Fibroblast of lung (primary cell): ENCODE measurements around the gene THAP4. TPM values are rescaled to one million over a fixed set of nuclear protein-coding genes. Genes with fewer than 3 reads are reported as not detected.
"Not testable (repeated sequence)": the region's sequence is repeated elsewhere in the genome, so short reads cannot be mapped to it uniquely, and the experiment has no call there.

ENCODE experiments used
- DNase-seq, 2 donors: peaks; one replicate each; pipeline versions ENCODE4 v3.0.0 to v3.0.0-alpha.2; 2010; ENCODE audit warnings: low read depth in 2 of 2
- H2AFZ ChIP-seq: 2 replicates; pipeline ENCODE4 v1.5.1; 2012; ENCODE audit warnings: low read length, control low read depth, inconsistent platforms
- H3K27ac ChIP-seq: 2 replicates; pipeline ENCODE4 v1.5.1; 2011; ENCODE audit warnings: low read length, control low read depth; ENCODE audit not compliant: insufficient read depth
- H3K27me3 ChIP-seq: 2 replicates; pipeline ENCODE4 v1.5.1; 2011; ENCODE audit warnings: mild to moderate bottlenecking, low read length; ENCODE audit not compliant: control insufficient read depth, insufficient read depth
- H3K36me3 ChIP-seq: 2 replicates; pipeline ENCODE4 v1.5.1; 2011; ENCODE audit warnings: low read length; ENCODE audit not compliant: control insufficient read depth, insufficient read depth
- H3K4me1 ChIP-seq: 2 replicates; pipeline ENCODE4 v1.5.1; 2011; ENCODE audit warnings: low read length; ENCODE audit not compliant: control insufficient read depth, insufficient read depth; ENCODE audit errors: extremely low read depth
- H3K4me2 ChIP-seq: 2 replicates; pipeline ENCODE4 v1.5.1; 2011; ENCODE audit warnings: low read length, control low read depth; ENCODE audit not compliant: insufficient read depth; ENCODE audit errors: extremely low read depth
- H3K4me3 ChIP-seq, 4 experiments: fragments of 200-600 bp in 1 of 4; sonication (generic) in 1 of 4; replicated peaks in 1 of 4; 2 replicates each; pipeline ENCODE4 v1.5.1; 2011 to 2016; ENCODE audit warnings: low read length in 4 of 4, low read depth in 3 of 4, mild to moderate bottlenecking in 3 of 4, control low read depth in 2 of 4, inconsistent platforms in 1 of 4, mixed read lengths in 1 of 4; ENCODE audit not compliant: insufficient read depth in 1 of 4; ENCODE audit errors: control extremely low read depth in 1 of 4
- H3K79me2 ChIP-seq: 2 replicates; pipeline ENCODE4 v1.5.1; 2012; ENCODE audit warnings: mild to moderate bottlenecking, low read length, inconsistent platforms; ENCODE audit not compliant: control insufficient read depth, insufficient read depth
- H3K9ac ChIP-seq: 2 replicates; pipeline ENCODE4 v1.5.1; 2011; ENCODE audit warnings: mild to moderate bottlenecking, low read length, control low read depth; ENCODE audit not compliant: insufficient read depth
- H3K9me3 ChIP-seq: 2 replicates; pipeline ENCODE4 v1.5.1; 2012; ENCODE audit warnings: low read depth, low read length; ENCODE audit not compliant: control insufficient read depth, insufficient read depth
- H4K20me1 ChIP-seq: 2 replicates; pipeline ENCODE4 v1.5.1; 2011; ENCODE audit warnings: low read length; ENCODE audit not compliant: control insufficient read depth, insufficient read depth; ENCODE audit errors: extremely low read depth
- CTCF ChIP-seq, 2 donors: IDR thresholded peaks in 1 of 2; conservative IDR thresholded peaks in 1 of 2; 1 replicate in 1 of 2; 2 replicates in 1 of 2; pipeline ENCODE4 v1.5.1; 2011 to 2012; ENCODE audit warnings: low read length in 2 of 2, control low read depth in 1 of 2, inconsistent platforms in 1 of 2, low read depth in 1 of 2, mild to moderate bottlenecking in 1 of 2
- EZH2 ChIP-seq: IDR thresholded peaks from 2 replicates; pipeline ENCODE4 v1.5.1; 2012; ENCODE audit warnings: low read length, control low read depth, mild to moderate bottlenecking; ENCODE audit errors: missing control alignments
- polyA plus RNA-seq, 2 donors: library from polyadenylated mRNA; depleted of rRNA in 1 of 2; stranded (reverse) in 1 of 2; unstranded in 1 of 2; fragments of >200 nt; gene quantifications; 2 replicates each; pipeline ENCODE4 v1.2.1, GENCODE V29; 2011 to 2012; ENCODE audit warnings: missing spikeins in 1 of 2
- total RNA-seq: library from RNA; depleted of rRNA; stranded (reverse); fragments of >200 nt; gene quantifications from 2 replicates; pipeline ENCODE4 v1.2.1, GENCODE V29; 2014

Gene THAP4
- total and polyA plus RNA-seq, 2 donors (not counting 1 experiment from before 2014, with no cell fraction given): 19.3 to 47.7 TPM

DNA sequence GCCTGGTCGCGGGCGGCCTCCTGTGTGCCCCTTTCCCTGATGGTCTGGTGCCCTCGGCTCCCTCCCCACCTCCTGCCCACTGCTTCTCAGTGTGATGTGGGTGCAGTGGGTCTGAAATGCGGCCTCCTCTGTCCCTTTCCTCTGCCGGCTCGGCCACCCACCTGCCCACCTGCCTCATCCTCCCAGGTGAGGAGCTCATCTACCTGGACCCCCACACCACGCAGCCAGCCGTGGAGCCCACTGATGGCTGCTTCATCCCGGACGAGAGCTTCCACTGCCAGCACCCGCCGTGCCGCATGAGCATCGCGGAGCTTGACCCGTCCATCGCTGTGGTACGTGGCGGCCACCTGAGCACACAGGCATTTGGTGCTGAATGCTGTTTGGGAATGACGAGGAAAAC lies 31.4 kb upstream of the THAP4 start:
- DNase-seq: no peak
- no peaks in the 10 kb centered on the region for H3K9me3 ChIP-seq
- TF ChIP-seq CTCF (conservative IDR thresholded peaks at IDR 0.05 in 1 of 2, IDR thresholded peaks at IDR 0.05 in 1 of 2; ENCODE audit: low read depth in 1 of 2, low read length in 2 of 2) (no peak), EZH2 (no peak)
- peaks cover 10% of the 10 kb centered on the region for H3K4me1 ChIP-seq
- H3K9ac ChIP-seq: no peak overlapping the region
- H4K20me1 ChIP-seq: no peaks in the 10 kb centered on the region
- H3K79me2 ChIP-seq: no peaks in the 10 kb centered on the region
- H3K4me3 ChIP-seq: no peak overlapping the region
- H3K4me2 ChIP-seq: no peak overlapping the region
- H2AFZ ChIP-seq: no peak overlapping the region
- H3K27ac ChIP-seq: no peak overlapping the region
- H3K36me3 ChIP-seq: peaks cover 35% of the 10 kb centered on the region
- H3K27me3 ChIP-seq: no peaks in the 10 kb centered on the region

- peaks cover 10% of the 10 kb centered on the region for H3K4me1 ChIP-seq
- TF ChIP-seq CTCF (conservative IDR thresholded peaks at IDR 0.05 in 1 of 2, IDR thresholded peaks at IDR 0.05 in 1 of 2; ENCODE audit: low read depth in 1 of 2, low read length in 2 of 2) (no peak), EZH2 (no peak)
- H3K4me2 ChIP-seq: no peak overlapping the region
- no peak overlapping the region for H3K4me3 ChIP-seq
- H3K79me2 ChIP-seq: no peaks in the 10 kb centered on the region
- H3K36me3 ChIP-seq: peaks cover 27% of the 10 kb centered on the region
- no peak overlapping the region for H2AFZ ChIP-seq
- H4K20me1 ChIP-seq: no peaks in the 10 kb centered on the region
- H3K27me3 ChIP-seq: no peaks in the 10 kb centered on the region
- H3K9me3 ChIP-seq: no peaks in the 10 kb centered on the region
- peak in 1 of 2 donors; percentile 68 for DNase-seq
- H3K9ac ChIP-seq: no peak overlapping the region
- no peak overlapping the region for H3K27ac ChIP-seq
Measured at GRCh38 chr2:241666627-241667400, 29.9 kb upstream of the THAP4 start.

GRCh38 chr2:241665731-241666440 lies 28.9 kb upstream of the THAP4 start:
- no peak overlapping the region for H3K9ac ChIP-seq
- H3K4me1 ChIP-seq: peaks cover 10% of the 10 kb centered on the region
- peak overlapping the region; percentile 27 for H3K27ac ChIP-seq
- no peak for TF ChIP-seq EZH2
- TF ChIP-seq CTCF (conservative IDR thresholded peaks at IDR 0.05 in 1 of 2, IDR thresholded peaks at IDR 0.05 in 1 of 2; ENCODE audit: low read depth in 1 of 2, low read length in 2 of 2): no peak
- no peaks in the 10 kb centered on the region for H3K27me3 ChIP-seq
- peaks cover 27% of the 10 kb centered on the region for H3K36me3 ChIP-seq
- no peaks in the 10 kb centered on the region for H4K20me1 ChIP-seq
- no peak overlapping the region for H3K4me2 ChIP-seq
- no peaks in the 10 kb centered on the region for H3K9me3 ChIP-seq
- peak in 1 of 2 donors; percentile 53 for DNase-seq
- no peak overlapping the region for H2AFZ ChIP-seq
- no peaks in the 10 kb centered on the region for H3K79me2 ChIP-seq
- peak overlapping the region in 1 of 4 experiments; percentile 22 for H3K4me3 ChIP-seq

- H2AFZ ChIP-seq, DNase-seq, H3K9ac ChIP-seq, H3K27me3 ChIP-seq, H3K4me3 ChIP-seq, H4K20me1 ChIP-seq, H3K27ac ChIP-seq, H3K4me2 ChIP-seq, H3K9me3 ChIP-seq, H3K79me2 ChIP-seq: not testable (repeated sequence)
- peaks cover 26% of the 10 kb centered on the region for H3K36me3 ChIP-seq
- peaks cover 10% of the 10 kb centered on the region for H3K4me1 ChIP-seq
Measured at GRCh38 chr2:241662731-241663130, 25.8 kb upstream of the THAP4 start.
